HG02938 (cell line): Measurements from ENCODE around the gene PRPF8.
"Not testable (repeated sequence)": the region's sequence is repeated elsewhere in the genome, so short reads cannot be mapped to it uniquely, and the experiment has no call there.

Experiments
- ATAC-seq: cut with Tn5 transposase; IDR thresholded peaks from one replicate; pipeline ENCODE4 v1.9.1; 2021; ENCODE audit warnings: mild to moderate bottlenecking, moderate library complexity; ENCODE audit not compliant: unreplicated experiment

PRPF8 gene

DNA sequence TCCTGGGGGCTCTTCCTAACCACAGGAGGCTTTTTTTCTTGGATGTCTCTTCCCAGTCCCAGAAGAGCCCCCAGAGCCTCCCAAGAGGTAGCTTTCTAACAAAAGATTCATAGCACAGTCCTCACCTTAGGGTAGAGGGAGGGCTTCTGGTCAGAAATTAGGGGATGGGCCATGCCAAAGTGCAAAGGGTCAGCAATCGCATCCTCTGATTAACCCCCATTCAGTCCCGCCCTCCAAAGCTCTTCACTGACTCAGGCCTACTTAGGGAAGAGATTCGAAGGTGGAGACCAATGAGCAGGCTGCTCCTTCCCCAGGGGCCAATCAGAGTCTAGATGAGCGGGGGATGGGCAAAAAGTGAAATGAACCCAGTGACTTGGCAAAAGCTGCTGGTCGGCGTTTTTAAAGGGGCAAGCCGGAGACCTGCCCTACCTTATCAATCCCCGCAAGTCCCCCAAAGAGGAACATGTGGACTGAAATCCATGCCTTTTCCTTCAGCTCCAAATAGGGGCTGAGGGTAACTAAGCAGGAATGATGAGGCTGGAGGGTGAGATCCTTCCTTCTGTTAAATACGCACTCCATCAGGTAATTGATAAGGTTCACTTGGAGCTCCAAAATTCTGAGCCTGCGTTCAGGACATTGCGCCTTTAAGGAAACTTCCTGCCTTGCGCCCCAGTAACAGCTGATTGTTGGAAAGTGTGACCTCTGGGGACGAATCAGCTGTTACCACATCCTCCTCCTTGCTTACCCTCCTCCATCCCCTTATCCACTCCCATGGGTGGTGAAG is 32.4 kb upstream of the PRPF8 start:
- peak; percentile 41 for ATAC-seq

- ATAC-seq, result peak; percentile 80
Observed at GRCh38 chr17:1716076-1716911, 31.6 kb upstream of the PRPF8 start.

DNA sequence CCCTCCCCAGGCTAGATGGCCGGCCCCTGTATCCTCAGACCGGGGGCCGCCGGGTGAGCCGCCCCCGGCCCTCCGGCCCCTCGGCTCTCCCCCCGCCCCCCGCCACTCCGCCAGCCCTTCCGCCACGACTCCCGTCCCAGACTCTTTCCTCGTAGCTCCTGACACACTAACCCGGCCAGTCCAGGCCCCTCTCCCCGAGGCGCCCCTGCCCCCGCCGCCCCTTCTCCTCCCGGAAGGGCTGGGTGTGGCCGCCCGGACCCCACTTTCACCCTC is 31.1 kb upstream of the PRPF8 start:
- no peak for ATAC-seq

- ATAC-seq, result no peak
Observed at GRCh38 chr17:1714980-1715802, 30.5 kb upstream of the PRPF8 start.

GRCh38 chr17:1714427-1714979 is 29.8 kb upstream of the PRPF8 start:
- ATAC-seq, result no peak

GRCh38 chr17:1713878-1714426 is 29.3 kb upstream of the PRPF8 start:
- no peak for ATAC-seq

DNA sequence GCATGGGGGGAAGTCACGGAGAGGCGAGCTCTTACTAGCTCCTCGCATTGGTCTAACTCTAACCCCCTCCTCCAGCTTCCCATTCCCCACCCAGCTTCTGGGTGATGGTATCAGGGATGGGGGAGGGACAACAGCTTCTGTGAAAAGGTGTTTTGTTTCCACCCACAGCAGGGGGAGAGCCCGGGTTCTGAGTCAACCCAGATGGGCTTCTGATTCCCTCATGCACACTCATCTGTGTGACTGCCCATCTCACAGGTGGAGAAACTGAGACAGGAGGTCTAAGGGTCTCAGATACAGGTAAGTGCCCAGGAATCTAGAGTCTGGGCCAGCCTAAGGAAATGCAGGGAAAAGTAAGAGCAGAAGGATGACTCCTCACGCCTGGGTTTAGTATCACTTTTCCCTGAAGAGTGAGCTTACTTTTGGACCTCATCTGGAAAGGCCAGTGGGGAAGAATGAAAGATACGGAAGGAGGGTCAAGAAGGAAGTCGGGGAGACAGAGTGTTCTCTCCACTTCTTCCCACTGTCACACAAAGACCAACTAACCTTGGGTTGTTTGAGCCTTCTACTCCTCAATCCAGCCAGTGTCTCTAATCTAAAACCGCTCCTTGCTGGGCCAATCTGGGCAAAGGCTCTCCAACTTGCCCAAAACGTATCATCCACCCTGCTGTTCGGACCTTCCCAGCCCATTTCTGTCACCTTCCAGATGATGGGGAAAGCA is 28.7 kb upstream of the PRPF8 start:
- ATAC-seq, result no peak

GRCh38 chr17:1712271-1712670 is 27.6 kb upstream of the PRPF8 start:
- ATAC-seq, result no peak

DNA sequence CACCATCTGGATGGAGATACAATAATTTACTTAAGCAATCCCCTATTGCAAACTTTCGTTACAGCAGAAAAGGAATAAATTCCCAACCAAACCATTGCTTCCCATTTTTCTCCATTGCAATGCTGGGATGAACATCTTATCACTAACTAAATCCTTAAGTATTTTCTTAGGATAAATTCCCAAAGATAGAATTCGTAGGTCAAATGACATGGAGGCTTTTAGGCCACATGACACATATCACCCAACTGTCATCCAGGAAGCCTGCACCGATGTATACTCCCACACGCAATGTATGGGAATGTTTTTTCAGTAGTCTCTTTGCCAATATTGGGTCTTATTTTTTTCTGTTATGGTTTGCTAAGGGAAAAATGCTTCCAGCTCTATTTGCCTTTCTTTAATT is 27.1 kb upstream of the PRPF8 start:
- ATAC-seq, result no peak

DNA sequence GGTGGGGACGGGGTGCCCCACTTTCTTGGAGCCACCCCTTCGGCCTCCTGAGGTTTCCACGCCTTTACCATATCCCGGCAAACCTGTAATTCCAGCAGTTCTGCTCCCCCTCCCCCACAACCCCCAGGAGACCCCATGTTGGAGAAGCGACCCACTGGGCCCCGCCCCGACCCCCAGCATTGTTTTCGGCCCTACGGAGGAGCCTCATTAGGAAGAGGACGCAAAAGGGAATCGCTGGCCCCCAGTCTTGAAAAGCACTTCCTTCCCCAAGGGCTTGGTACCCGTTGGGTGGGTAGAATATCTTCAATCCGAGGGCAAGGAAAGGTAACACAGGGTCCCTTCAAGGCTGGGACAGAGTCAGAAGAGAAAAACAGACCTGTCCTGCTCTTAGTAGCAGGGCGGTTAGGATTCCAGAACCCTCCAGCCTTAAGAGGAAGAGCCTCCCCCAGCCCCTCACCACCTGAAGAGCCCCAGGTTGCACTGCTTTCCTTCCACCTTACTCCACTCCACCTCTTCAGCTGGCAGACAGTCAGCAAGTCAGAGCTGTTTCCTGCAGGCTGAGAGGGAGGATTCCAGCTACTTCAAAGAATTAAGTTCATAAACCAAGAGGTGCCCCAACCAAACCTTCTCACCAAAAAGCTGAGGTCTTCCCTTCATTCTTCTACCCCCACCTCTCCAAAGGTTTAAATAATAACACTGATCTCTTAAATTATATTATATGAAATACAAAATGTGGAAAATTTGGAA is 26.3 kb upstream of the PRPF8 start:
- no peak for ATAC-seq

DNA sequence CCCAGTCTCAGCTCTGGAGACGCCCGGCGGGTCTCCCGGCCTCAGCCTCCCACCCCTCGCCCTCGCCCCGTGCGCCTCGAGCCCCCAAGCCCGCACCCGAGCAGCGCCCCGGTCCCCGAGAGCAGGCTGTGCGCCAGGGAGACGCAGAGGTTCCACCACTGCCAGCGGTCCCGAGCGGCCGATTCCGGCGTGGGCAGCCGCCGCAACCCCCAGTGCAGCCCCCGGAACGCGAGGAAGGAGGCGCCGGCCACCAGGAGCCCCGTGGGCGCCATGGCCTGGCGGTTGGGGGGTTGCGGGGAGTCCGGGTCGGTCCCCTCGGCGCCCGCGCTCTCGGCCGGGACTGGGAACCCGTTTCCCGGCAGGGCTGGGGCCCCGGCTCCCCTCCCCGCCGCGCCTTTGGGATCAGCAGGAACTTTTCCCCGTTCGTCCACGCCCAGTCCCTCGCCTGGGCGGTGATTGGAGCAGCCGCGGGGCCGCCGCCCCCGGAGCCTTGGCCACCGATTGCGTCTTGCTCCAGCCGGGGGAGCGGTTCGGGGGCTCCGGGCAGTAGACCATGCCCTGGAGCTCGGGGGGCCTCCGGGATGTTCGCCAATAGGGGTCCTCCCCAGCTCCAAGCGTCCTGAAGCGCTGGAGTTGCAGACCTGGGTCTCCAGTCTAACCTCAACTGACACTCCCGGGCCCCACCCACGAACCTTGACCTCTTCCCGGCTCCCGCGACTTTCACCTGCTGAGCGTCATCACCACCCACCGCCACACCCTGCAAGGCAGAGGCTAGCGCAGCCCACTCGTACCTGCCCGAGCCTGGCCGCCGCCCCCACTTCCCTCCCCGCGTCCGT is 25.5 kb upstream of the PRPF8 start, which contains the start of gene TLCD2:
Gene TLCD2, minus strand, starts transcription at position 407 of the 836 bp plus-strand sequence. Its CDS starts 135 bp downstream, at position 272.
- no peak for ATAC-seq

- no peak for ATAC-seq
Observed at GRCh38 chr17:1709403-1709951, 24.8 kb upstream of the PRPF8 start.

DNA sequence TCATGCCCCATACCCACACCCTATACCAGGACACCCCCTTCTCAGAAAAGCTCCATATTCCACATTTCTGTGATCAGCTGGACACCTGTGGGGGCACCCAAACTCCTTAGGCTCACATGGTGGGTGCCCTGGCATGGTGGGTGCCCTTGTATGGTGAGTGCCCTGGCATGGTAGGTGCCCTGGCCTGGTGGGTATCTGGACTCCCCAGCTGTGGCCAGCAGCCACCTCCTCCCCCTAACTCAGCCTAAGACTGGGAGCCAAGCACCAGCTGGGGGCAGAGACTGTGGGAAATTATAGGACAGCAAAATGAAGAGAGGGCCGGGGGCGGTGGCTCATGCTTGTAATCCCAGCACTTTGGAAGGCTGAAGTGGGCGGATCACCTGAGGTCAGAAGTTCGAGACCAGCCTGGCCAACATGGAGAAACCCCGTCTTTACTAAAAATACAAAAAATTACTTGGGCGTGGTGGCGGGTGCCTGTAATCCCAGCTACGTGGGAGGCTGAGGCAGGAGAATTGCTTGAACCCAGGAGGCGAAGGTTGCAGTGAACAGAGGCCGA is 24.2 kb upstream of the PRPF8 start:
- ATAC-seq, result not testable (repeated sequence)

GRCh38 chr17:1707107-1707506 is 22.4 kb upstream of the PRPF8 start:
- no peak for ATAC-seq

GRCh38 chr17:1705004-1705403 is 20.3 kb upstream of the PRPF8 start:
- ATAC-seq, result no peak

DNA sequence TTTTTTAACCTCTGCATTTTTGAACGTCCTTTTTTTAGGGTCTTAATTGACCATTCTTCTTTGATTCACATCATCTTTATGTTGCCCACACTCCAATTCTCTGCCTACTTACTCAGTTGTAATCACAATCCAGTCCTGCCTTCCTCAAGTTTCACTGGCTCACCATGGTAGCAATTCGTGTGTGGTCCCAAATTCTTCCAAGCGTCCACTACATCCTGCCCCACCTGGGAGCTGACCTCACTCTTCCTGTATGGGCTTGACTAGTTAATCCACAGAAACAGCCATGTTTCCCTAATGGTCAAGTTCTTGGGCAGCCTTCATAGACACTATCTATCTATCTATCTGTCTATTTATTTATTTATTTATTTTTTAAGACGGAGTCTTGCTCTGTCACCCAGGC is 18.4 kb upstream of the PRPF8 start:
- no peak for ATAC-seq

- ATAC-seq, result not testable (repeated sequence)
Observed at GRCh38 chr17:1699891-1700290, 15.2 kb upstream of the PRPF8 start.

GRCh38 chr17:1697681-1698080 is 13.0 kb upstream of the PRPF8 start:
- no peak for ATAC-seq
